Mononuclear cell (primary cell): ENCODE measurements around the gene TMEM167B. TPM values are rescaled to one million over a fixed set of nuclear protein-coding genes. Genes with fewer than 3 reads are reported as not detected.

Experiments
- H3K27me3 ChIP-seq: 2 replicates; pipeline ENCODE4 v1.6.0; 2011; ENCODE audit warnings: low read length, control low read depth; ENCODE audit not compliant: insufficient read depth
- H3K4me1 ChIP-seq: 2 replicates; pipeline ENCODE4 v1.5.1; 2011; ENCODE audit warnings: mild to moderate bottlenecking, low read length, control low read depth; ENCODE audit not compliant: insufficient read depth
- H3K4me3 ChIP-seq: 2 replicates; pipeline ENCODE4 v1.5.1; 2011; ENCODE audit warnings: mild to moderate bottlenecking, low read length, moderate library complexity
- H3K9me3 ChIP-seq: 2 replicates; pipeline ENCODE4 v1.5.1; 2011; ENCODE audit warnings: low read depth, mild to moderate bottlenecking, control low read depth, low read length
- total RNA-seq: library from RNA; depleted of rRNA; stranded (reverse); fragments of >200 nt; gene quantifications from one replicate; pipeline ENCODE4 v1.2.3, GENCODE V29; 2012

The TMEM167B gene
- total RNA-seq, 1 donor, result 65.1 TPM

DNA sequence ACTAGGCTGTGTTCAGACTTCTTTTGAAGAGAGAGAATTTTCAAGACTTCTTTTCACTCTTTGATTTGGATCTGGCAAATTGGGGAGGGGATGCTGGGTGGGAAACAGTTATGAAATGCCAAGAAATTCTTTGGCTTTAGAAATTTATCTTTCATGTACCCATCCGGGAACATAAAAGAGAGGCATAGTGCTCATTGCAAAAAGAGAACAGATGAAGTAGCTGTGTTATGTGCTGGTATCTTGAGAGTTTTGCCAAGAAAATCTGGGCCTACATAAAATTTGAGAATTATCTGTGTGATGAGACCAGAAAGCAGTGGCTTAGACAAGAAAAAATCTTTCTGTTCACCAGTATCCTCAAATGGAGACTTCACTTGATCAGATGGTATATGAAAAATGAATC lies 4.3 kb downstream of the TMEM167B start:
- no peaks in the 10 kb centered on the region for H3K27me3 ChIP-seq
- H3K9me3 ChIP-seq, result no peaks in the 10 kb centered on the region
- peaks cover 21% of the 10 kb centered on the region for H3K4me1 ChIP-seq
- H3K4me3 ChIP-seq, result no peak overlapping the region

DNA sequence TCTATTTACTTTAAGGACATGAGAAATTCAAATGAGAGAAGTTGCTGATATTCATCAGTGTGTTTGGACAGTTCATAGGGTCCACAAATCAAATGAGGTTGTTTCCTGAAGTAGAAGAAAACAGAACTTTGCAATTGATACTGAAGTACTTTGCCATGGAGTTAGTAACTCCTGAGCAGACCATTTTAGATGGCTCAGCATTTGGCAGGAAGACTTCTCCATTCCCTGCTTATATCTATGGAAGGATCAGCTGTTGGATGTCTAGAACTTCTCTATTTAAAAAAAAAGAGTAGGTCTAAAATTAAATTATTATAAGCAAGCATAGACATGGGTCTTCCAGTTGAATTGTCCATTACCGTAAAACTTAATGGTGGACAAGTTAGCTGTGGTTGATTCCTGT lies 5.1 kb downstream of the TMEM167B start:
- Histone ChIP-seq H3K9me3 (no peaks in the 10 kb centered on the region), H3K4me3 (no peak overlapping the region), H3K4me1 (peaks cover 19% of the 10 kb centered on the region), H3K27me3 (no peaks in the 10 kb centered on the region)

DNA sequence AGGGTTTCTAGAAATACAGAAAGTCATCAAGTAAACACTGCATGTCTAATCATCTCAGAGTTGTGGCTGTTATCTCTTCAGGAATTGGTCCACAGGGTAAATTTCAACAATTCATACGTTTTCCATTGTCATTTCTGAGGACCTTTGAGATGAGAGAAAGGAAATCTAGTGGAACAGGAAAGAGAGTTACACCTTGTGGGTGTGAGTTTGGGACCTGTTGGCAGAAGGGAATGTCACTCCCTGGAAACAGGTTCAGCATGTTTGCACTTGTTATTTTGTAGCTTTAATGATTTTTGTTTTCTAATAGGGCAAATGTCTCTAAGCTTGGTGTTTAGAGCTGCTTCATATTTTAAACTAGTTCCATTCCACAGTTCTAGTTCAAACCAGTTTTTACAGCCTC lies 5.6 kb downstream of the TMEM167B start:
- Histone ChIP-seq H3K4me1 (peaks cover 22% of the 10 kb centered on the region), H3K27me3 (no peaks in the 10 kb centered on the region), H3K9me3 (no peaks in the 10 kb centered on the region), H3K4me3 (no peak overlapping the region)

DNA sequence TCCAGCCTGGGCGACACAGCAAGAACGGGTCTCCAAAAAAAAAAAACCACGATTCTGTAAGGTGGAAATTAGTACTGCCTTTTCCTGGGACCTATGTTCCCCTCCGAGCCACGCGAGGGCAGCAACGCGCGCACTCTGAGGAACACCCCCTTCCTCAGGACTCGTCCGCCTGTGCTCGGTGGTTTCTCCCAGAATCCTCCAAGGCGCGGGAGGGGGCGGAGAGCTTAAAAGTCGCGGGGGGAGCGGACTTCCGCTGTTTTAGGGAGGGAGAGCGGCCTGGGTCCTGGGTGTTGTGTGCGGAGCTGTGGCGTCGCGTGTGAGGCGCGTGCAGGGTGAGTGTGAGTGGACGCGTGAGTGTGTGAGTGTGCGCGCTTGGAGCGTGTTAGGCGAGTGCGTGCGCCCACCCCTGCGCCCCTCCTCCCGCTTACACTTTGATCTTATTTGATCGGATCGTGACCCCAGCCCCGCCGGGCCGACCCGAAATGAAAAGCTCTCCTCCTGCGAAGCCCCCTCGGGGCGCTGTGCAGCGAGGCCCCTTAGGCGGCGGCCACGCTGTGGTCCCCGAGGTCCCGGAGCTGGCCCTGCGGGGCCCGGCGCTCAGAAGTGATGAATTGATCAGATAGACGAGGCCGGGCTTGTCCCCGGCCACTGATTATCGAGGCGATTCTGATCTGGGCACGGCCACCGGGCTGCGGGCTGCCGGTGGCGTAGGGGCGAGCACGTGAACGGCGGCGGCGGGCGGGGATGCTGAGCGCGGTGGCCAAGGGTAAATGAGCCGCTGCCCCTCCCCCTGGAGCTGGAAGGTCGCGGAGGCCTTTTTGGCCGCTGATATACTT lies 9.6 kb downstream of the TMEM167B start:
- Histone ChIP-seq H3K27me3 (no peaks in the 10 kb centered on the region), H3K4me1 (peaks cover 12% of the 10 kb centered on the region), H3K9me3 (no peaks in the 10 kb centered on the region), H3K4me3 (peak overlapping the region; percentile 75)

DNA sequence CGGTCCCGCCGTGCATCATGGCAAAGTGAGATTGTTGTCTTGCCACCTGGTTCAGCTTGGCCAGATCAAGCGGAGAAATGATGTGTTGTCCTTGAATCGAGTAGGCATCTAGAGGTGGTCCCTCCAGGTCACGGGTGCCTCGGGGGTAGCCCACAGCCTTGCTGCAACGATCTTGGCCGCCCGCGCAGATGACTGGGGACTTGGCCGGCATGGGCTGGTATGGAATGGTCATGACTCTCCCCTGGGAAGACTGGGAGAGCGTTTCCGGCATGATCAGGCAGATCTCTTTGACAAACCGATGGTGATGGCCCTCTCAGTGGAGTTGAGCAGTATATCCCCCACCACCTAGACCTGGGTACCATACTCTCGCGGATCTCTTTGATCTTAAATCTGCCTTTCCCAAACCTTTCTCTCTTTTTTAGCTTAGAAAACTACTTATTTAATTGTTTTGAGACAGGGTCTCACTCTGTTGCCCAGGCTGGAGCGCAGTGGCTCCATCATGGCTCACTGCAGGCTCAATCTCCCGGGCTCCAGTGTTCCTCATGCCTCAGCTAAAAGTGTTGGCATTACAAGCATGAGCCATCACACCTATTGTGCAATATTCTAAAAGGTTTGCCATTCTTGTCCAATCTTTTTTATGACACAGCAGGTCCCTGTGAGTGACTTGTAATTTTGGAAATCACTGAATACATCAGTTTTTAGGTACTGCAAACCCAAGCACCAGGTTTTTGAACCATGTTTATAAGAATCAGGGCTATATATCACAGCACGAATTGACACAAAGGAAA lies 14.0 kb downstream of the TMEM167B start:
- Histone ChIP-seq H3K4me3 (no peak overlapping the region), H3K9me3 (no peaks in the 10 kb centered on the region), H3K27me3 (no peaks in the 10 kb centered on the region), H3K4me1 (peaks cover 12% of the 10 kb centered on the region)

DNA sequence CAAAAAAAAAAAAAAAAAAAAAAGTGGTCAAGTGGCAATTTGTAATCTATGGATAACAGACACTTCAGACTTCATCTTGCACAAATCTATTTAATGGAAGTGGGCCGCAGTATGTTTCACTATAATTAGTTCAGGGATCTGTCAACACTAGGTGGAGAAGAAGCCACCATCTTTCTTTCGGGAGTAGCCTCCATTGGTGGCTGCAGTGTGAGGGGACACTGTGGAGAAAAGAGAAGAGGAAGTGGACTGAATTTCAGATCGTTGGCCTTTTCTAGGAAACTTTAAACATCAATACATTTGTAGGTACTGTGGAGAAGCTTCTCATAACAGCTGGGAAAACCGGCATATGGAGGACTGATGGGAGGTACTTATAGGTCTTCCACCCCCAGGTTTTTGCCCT lies 15.3 kb downstream of the TMEM167B start:
- H3K4me1 ChIP-seq, result peaks cover 8% of the 10 kb centered on the region
- no peaks in the 10 kb centered on the region for H3K27me3 ChIP-seq
- H3K4me3 ChIP-seq, result no peak overlapping the region
- H3K9me3 ChIP-seq, result no peaks in the 10 kb centered on the region

DNA sequence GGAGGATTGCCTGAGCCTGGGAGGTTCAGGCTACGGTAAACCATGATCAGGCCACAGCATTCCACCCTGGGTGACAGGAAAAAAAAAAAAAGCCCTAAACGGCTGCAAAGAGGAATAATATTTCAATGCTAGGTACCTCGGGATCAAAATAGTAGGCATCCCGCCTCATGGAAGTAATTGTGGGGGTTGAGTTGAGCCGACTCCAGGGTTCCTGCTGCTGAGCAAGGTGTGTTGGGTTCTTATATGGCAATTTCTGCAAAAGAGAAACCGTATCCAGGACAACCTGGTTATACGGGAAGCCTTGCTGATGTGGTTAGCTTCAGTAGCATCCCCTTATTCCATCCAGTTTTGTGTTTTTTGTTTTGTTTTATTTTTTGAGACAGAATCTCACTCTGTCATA lies 17.2 kb downstream of the TMEM167B start:
- H3K9me3 ChIP-seq, result no peaks in the 10 kb centered on the region
- H3K4me3 ChIP-seq, result no peak overlapping the region
- no peaks in the 10 kb centered on the region for H3K27me3 ChIP-seq
- peaks cover 17% of the 10 kb centered on the region for H3K4me1 ChIP-seq

DNA sequence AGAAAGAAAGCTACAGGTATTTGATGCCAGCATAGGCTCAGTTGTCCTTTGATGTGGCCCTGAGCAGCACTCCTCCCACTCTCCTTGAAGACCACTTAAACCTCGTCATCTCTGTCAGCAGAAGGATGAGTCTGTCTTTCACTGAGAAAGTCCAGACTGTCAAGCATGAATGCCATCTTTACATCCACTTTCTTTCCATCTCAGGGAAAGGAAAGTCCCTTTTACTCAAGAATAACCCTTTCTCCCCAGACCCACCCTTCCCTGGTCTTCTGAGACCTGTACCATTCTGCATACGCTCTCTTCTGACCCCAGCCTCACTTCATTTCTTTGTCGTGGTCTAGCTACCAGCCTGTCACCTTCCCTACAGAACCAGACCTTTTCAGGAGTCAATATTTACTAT lies 19.3 kb downstream of the TMEM167B start:
- Histone ChIP-seq H3K27me3 (peaks cover 15% of the 10 kb centered on the region), H3K9me3 (no peaks in the 10 kb centered on the region), H3K4me1 (peaks cover 35% of the 10 kb centered on the region), H3K4me3 (no peak overlapping the region)

DNA sequence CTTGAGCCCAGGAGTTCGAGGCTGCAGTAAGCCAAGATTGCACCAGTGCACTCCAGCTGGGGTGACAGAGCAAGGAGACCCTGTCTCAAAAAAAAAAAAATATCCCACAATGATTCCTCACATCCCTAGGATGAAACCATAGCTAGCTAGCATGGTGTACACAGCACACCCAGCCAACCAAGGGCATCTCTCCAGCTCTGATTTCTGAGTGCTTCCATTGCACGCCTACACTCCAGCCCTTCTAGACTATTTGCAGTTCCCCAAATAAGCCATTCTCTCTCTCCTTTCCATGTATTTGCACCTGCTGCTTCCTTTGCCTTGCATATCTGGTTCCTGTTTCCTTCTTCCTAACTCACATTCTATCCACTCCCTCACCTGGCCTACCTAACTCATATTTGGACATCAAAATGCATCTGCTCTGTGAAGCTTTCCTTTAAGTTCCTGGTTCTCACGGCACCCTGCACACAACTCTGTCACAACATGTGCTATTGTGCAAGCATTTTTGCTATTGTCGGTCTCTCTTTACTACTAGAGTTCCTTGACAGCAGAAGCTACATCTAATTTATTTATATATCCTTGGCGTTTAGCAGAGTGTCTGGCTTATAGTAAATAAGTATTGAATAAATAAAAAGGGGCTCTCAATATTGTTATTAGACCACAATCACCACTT lies 21.0 kb downstream of the TMEM167B start:
- H3K9me3 ChIP-seq, result no peaks in the 10 kb centered on the region
- H3K4me1 ChIP-seq, result peaks cover 35% of the 10 kb centered on the region
- H3K27me3 ChIP-seq, result peaks cover 21% of the 10 kb centered on the region
- H3K4me3 ChIP-seq, result no peak overlapping the region

DNA sequence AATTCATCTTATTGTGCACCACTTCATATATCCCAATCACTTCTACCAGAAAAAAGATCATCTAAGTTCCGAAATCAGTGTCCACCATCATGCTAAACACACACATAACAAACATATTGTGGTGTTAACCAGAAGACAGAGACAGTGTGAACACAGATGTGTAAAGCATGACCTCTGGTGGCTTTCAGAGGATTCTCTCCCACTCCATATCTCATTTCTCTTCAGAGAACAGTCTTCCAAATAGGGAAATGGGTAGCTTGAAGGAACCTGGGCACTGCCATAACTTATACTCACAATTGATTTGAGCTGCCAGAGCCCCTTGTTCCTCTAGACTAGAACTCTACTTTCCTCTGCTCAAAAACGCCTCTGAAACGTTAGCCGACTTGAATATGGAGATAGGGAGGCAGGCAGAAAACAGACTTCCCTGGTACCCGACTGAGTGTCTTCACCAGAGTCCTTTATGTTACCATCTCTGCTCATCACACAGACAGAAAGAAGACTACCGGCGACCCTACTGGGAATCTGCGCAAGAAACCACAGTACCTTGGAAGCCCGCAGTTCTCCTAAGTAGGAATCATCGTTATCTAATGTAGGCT lies 21.6 kb downstream of the TMEM167B start:
- H3K27me3 ChIP-seq, result peaks cover 21% of the 10 kb centered on the region
- no peak overlapping the region for H3K4me3 ChIP-seq
- peaks cover 35% of the 10 kb centered on the region for H3K4me1 ChIP-seq
- no peaks in the 10 kb centered on the region for H3K9me3 ChIP-seq

DNA sequence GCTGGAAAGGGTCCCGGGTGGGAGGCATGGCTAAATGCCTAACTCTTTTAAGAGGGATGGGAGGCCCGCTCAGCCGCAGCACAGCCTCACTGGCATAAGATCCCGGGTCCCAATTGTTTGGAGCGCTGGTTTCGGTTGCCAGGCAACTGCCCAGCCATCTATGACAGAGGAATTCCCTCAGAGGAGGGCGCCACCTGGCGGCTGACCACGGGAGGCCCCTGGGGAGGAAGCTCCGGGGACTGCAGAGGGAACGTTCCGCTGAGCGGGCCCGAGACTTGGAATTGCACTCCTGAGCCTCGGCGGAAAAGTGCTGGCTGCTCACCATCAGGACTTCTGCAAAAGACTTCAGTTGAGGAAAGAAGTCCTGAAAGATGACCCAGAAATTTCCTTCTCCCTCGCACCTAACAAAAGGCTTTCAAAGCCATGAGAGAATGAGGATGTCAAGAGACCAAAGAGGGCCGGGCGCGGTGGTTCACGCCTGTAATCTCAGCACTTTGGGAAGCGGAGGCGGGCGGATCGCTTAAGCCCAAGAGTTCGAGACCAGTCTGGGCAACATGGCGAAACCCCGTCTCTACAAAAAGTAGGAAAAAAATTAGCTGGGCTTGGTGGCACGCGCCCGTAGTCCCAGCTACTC lies 22.2 kb downstream of the TMEM167B start:
- Histone ChIP-seq H3K4me3 (no peak overlapping the region), H3K27me3 (peaks cover 21% of the 10 kb centered on the region), H3K9me3 (no peaks in the 10 kb centered on the region), H3K4me1 (peaks cover 35% of the 10 kb centered on the region)

DNA sequence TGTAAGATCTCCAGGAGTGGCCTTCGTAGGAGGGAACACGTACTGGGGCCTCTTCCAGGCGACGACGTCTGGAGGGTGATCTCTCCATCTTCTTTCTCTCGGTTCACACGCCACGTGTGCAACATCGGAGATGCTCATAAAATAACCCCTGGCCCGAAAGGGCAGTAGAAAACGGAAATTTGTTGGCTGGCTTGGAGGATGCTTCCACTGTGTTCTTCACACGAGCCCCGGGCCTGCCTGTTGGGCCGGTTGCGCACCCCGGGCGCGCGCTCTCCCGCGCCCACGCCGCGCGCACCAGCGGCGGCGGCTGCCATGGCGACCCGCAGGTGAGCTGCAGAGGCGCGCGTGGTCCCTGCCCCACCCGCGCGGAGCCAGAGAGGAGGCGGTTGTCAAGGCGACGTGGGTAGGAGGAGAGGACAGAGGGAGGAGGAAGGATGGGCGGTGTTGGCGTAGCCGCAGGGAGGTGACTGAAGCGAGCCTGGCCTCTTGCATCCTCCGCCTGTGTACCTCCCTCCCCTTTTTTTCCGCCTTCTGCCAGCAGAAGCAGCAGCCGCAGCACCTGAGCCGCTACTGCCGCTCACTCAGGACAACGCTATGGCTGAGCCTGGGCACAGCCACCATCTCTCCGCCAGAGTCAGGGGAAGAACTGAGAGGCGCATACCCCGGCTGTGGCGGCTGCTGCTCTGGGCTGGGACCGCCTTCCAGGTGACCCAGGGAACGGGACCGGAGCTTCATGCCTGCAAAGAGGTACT lies 23.2 kb downstream of the TMEM167B start, which contains the start of gene ELAPOR1:
Gene ELAPOR1 (plus strand): TSS at position 526 of the 752 bp plus-strand sequence. CDS start 69 bp downstream, at position 595.
- H3K4me3 ChIP-seq, result peak within 1 kb of the TSS; percentile 31

DNA sequence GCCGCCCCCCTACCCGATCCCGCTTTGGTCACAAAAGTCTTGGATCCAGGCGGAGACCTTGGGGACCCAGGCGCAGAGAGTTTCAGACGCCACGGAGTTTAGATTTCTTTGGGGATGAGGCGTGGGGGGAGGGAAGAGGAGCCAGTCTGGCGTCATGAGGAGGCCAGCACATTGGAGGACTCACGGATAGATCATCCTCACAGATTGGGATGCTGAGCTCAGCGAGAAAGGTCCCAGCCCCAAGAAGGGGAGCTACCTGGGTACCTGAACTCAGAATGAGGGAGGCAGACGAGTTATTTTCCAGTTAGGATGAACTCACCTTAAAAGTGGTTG lies 23.7 kb downstream of the TMEM167B start:
- H3K4me1 ChIP-seq, result peaks cover 35% of the 10 kb centered on the region
- H3K4me3 ChIP-seq, result peak overlapping the region; percentile 31
- H3K27me3 ChIP-seq, result peaks cover 21% of the 10 kb centered on the region
- H3K9me3 ChIP-seq, result no peaks in the 10 kb centered on the region

More for the DNA sequence above, 23.2 kb downstream of the TMEM167B start, which contains the start of gene ELAPOR1:
- peaks cover 35% of the 10 kb centered on the region for H3K4me1 ChIP-seq
- H3K9me3 ChIP-seq, result no peaks in the 10 kb centered on the region
- peaks cover 21% of the 10 kb centered on the region for H3K27me3 ChIP-seq

DNA sequence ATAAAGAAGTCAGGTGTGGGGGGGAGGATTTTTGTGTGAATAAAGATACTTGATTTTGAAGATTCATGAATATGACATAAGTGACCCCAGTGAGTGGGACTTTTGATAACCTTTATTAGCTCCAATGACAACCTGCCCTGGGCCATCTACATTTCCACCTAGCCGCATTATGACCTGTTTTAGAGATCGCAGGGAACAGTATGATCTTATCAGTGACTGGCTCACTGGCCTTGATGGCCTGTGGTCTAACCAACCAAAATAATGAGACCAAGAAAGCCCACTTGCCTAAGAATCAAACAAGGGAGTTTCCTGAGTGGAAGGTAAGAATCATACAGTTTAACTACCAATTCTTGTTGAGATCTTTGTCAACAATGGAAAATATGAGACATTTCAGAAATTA lies 25.1 kb downstream of the TMEM167B start:
- Histone ChIP-seq H3K9me3 (no peaks in the 10 kb centered on the region), H3K27me3 (peaks cover 21% of the 10 kb centered on the region), H3K4me1 (peaks cover 35% of the 10 kb centered on the region), H3K4me3 (no peak overlapping the region)
